Activated CD4-positive, alpha-beta T cell treated with anti-CD3 and anti-CD28 coated beads, Interleukin-10, Interleukin-2, amounts not matched to agents 100 ng/mL and 50 ng/mL, durations not matched to agents 16 hours and 8 hours (primary cell): ENCODE measurements around the gene SAE1.
A peak's percentile ranks its signal among the peaks of the same experiment; 100 is the strongest.
"Not testable (repeated sequence)": the region's sequence is repeated elsewhere in the genome, so short reads cannot be mapped to it uniquely, and the experiment has no call there.

Experiments
- DNase-seq: peaks from one replicate; pipeline ENCODE4 v3.0.0-alpha.2; 2020

The SAE1 gene

GRCh38 chr19:47130589-47131227 is at the start of gene SAE1:
Gene SAE1, plus strand, starts transcription at chr19:47130835. Its CDS starts 96 bp downstream, at chr19:47130931.
- peak; percentile 98 for DNase-seq

GRCh38 chr19:47081095-47081494 is 49.5 kb upstream of the SAE1 start:
- no peak for DNase-seq

GRCh38 chr19:47082493-47082892 is 48.1 kb upstream of the SAE1 start:
- no peak for DNase-seq

- DNase-seq: no peak
Observed at GRCh38 chr19:47084879-47085439, 45.7 kb upstream of the SAE1 start.

- no peak for DNase-seq
Observed at GRCh38 chr19:47086280-47086679, 44.4 kb upstream of the SAE1 start.

GRCh38 chr19:47089767-47090350 is 40.8 kb upstream of the SAE1 start:
- DNase-seq: no peak

- DNase-seq: peak; percentile 71
Observed at GRCh38 chr19:47093254-47093653, 37.4 kb upstream of the SAE1 start.

- peak; percentile 83 for DNase-seq
Observed at GRCh38 chr19:47093841-47094240, 36.8 kb upstream of the SAE1 start.

- DNase-seq: peak; percentile 92
Observed at GRCh38 chr19:47094557-47095475, 35.8 kb upstream of the SAE1 start.

GRCh38 chr19:47095476-47096099 is 35.0 kb upstream of the SAE1 start:
- peak; percentile 49 for DNase-seq

GRCh38 chr19:47096100-47096704 is 34.4 kb upstream of the SAE1 start:
- no peak for DNase-seq

- no peak for DNase-seq
Observed at GRCh38 chr19:47096721-47097120, 33.9 kb upstream of the SAE1 start.

GRCh38 chr19:47097396-47098201 is 33.0 kb upstream of the SAE1 start:
- DNase-seq: no peak

GRCh38 chr19:47098608-47099007 is 32.0 kb upstream of the SAE1 start:
- DNase-seq: no peak

- DNase-seq: no peak
Observed at GRCh38 chr19:47099576-47100050, 31.0 kb upstream of the SAE1 start.

- DNase-seq: peak; percentile 41
Observed at GRCh38 chr19:47100290-47100689, 30.3 kb upstream of the SAE1 start.

- DNase-seq: not testable (repeated sequence)
Observed at GRCh38 chr19:47101116-47101515, 29.5 kb upstream of the SAE1 start.

- DNase-seq: no peak
Observed at GRCh38 chr19:47102346-47103060, 28.1 kb upstream of the SAE1 start.

GRCh38 chr19:47104680-47105079 is 26.0 kb upstream of the SAE1 start:
- DNase-seq: no peak

- no peak for DNase-seq
Observed at GRCh38 chr19:47105874-47106273, 24.8 kb upstream of the SAE1 start.

- no peak for DNase-seq
Observed at GRCh38 chr19:47106821-47107201, 23.8 kb upstream of the SAE1 start.
